ENCODE measurements around the gene EGFL7. TPM values are rescaled to one million over a fixed set of nuclear protein-coding genes. Genes with fewer than 3 reads are reported as not detected.

Gene EGFL7
- total and polyA plus RNA-seq, 2 of the 8 experiments (the other 6 are each of a cell fraction or from before 2014, with no cell fraction given): 37.8 to 53.4 TPM

GRCh38 chr9:136625101-136626065 is 37.3 kb upstream of the EGFL7 start (continued):
- TF ChIP-seq RAD21 (IDR thresholded peaks at IDR 0.05 in 1 of 2, conservative IDR thresholded peaks at IDR 0.05 in 1 of 2; ENCODE audit: low read depth in 2 of 2, low read length in 2 of 2) (peak; percentile 78 to 85), HDAC2 (IDR thresholded peaks at IDR 0.05; ENCODE audit: borderline replicate concordance in 1 of 2, low read depth in 2 of 2, low read length in 2 of 2) (no peak), E2F6 (IDR thresholded peaks at IDR 0.05) (peak; percentile 62; the same call in 1 of the 2 replicates), JUN (IDR thresholded peaks at IDR 0.05; ENCODE audit: low read depth, low read length) (no peak), ASH2L (IDR thresholded peaks at IDR 0.05; ENCODE audit: low read length) (no peak), SUZ12 (IDR thresholded peaks at IDR 0.05; ENCODE audit: low read length) (no peak)
